ENCODE results near the gene DEFB124.
"Not testable (repeated sequence)": the region's sequence is repeated elsewhere in the genome, so short reads cannot be mapped to it uniquely, and the experiment has no call there.

DEFB124 gene

DNA sequence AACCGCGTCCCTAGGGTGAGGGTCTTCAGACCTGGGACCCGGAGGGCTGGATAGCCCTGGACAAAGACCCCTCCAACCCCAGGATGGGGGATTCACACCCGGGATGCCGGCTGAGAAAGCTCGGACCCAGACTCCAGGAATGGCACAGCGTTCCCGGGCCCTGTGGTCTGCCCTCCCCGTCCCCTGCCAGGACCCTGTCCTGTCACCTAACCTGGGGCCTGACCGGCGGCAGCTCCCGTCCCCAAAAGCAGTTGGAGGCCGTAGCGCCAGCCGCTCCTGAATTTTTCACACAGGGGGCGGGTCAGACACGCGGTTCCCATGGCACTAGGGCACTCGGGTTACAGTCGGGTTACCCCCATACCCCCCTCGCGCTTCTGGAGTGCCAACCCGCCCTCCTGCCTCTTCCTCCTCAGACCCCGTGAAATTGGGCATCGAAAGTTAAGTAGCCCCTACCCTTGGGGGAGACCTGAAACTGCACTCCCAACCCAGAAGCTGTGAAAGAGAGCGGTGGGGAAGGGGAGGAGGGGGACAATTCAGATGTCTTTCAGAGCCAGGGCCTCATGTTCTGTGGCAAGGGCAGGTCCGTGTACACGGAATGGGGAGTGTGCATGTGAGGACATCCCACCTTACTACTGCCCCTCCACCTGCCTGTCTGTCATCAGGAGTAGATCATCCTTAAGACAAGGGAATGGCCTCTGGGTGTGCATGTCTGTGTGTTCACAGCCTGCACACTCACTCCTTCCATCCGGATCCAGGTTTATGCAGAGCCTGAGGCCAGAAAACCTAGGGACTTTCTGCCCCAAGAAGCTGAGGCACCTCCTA, 756 bp upstream of the DEFB124 start:
- no peak for DNase-seq (ENCODE audit: low read depth)
- TF ChIP-seq, protein P1, sequence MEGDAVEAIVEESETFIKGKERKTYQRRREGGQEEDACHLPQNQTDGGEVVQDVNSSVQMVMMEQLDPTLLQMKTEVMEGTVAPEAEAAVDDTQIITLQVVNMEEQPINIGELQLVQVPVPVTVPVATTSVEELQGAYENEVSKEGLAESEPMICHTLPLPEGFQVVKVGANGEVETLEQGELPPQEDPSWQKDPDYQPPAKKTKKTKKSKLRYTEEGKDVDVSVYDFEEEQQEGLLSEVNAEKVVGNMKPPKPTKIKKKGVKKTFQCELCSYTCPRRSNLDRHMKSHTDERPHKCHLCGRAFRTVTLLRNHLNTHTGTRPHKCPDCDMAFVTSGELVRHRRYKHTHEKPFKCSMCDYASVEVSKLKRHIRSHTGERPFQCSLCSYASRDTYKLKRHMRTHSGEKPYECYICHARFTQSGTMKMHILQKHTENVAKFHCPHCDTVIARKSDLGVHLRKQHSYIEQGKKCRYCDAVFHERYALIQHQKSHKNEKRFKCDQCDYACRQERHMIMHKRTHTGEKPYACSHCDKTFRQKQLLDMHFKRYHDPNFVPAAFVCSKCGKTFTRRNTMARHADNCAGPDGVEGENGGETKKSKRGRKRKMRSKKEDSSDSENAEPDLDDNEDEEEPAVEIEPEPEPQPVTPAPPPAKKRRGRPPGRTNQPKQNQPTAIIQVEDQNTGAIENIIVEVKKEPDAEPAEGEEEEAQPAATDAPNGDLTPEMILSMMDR (IDR thresholded peaks at IDR 0.05; ENCODE audit: insufficient read depth, low read depth, low read length, missing control alignments): no peak
- no peak overlapping the region for H3K4me3 ChIP-seq (ENCODE audit: low read depth, low read length)

DNA sequence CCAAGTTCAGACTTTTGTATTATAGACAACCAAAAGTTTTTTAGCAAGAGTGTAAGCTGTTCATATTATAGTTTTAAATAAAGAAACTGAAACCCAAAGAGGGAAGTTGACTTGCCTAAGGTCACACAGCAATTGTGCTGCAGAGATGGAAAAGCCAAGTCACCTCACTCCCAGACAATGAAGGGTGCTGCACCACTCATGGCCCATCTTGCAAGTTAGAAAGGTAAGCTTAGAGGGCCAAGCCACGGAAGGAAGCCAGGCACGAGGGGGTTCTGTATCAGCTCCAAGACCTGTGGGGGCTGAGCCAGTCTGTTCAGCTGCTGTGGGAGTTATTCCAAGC, 860 bp downstream of the DEFB124 start:
- DNase-seq (ENCODE audit: low read depth): peak; percentile 29
- TF ChIP-seq, protein P1 (IDR thresholded peaks at IDR 0.05; ENCODE audit: insufficient read depth, low read depth, low read length, missing control alignments): no peak
- no peak overlapping the region for H3K4me3 ChIP-seq (ENCODE audit: low read depth, low read length)

DNA sequence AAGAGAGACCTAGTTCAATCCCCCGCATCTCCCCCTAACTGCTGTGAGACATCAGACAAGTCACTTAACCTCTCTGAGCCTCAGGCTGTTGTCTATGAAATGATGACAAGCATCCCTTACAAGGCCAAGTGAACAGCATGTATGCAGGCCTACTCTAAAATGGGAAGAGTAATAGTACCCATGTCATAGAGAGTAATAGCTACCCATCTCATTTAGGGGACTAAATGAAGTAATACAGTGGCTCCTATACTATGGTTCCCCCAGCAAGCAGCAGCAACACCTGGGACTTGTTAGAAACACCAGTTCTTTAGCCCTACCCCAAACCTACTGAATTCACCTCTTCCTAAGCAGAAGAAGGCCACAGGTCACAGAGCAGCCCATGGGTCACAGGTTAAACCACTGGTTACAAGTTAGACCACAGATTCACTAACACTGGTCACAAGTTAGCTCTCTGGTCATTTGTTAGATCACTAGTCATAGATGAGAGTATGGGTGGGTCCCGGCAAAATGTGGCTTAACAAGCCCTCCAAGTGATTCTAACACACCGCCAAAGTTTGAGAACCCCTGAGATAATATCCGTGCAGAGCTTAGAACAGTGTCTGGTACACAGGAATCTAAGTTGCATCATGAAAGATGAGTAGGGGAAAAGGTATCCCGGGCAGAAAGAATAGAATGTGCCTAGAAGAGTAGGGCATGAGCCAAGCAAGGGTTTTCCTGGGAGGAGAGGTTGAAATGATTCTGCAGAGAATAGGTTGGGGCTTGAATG, 1.4 kb downstream of the DEFB124 start:
- no peak overlapping the region for H3K4me3 ChIP-seq (ENCODE audit: low read depth, low read length)
- DNase-seq (ENCODE audit: low read depth): no peak
- TF ChIP-seq, protein P1 (IDR thresholded peaks at IDR 0.05; ENCODE audit: insufficient read depth, low read depth, low read length, missing control alignments): no peak

DNA sequence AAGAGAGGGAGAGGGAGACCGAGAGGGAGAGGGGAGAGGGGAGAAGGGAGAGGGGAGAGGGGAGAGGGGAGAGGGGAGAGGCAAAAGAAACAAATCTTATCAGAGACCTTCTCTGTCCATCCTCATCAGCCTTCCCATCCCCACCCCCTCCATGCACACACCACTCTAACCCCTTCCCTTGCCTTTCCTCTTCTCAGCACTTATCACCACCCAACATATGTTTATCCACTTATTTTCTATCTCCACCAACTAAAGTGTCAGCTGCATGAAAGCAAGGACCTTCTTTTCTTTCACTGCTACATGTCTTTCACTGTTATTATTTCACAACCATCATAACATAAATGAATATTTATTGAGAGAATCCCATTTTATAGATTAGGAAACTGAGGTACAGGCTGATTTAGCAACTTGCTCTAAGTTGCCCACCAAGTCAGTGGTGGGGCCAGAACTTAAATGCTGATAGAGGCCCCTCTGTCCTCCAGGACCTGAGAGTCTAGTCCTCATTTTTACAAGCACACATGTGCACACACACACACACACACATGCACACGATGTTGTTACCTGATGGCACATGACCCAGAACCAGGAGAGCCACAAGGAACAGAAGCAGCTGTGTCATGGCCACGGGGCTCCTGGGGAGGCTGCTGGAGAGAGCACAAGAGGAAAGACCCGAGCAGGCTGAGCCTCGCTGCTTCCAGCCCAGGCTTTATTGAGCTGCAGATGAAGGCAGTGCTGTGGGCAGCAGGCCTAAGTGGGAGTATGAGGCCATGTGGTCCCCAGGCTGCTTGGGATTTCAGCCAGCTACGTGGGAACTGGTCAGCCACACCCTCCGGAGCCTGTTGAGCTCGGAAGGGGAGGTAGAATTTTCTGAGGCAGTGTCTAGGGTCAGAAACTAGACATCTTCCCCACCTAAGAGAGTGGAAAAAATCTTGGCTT, 2.3 kb downstream of the DEFB124 start:
- TF ChIP-seq, protein P1 (IDR thresholded peaks at IDR 0.05; ENCODE audit: insufficient read depth, low read depth, low read length, missing control alignments): no peak
- no peak overlapping the region for H3K4me3 ChIP-seq (ENCODE audit: low read depth, low read length)
- no peak for DNase-seq (ENCODE audit: low read depth)

DNA sequence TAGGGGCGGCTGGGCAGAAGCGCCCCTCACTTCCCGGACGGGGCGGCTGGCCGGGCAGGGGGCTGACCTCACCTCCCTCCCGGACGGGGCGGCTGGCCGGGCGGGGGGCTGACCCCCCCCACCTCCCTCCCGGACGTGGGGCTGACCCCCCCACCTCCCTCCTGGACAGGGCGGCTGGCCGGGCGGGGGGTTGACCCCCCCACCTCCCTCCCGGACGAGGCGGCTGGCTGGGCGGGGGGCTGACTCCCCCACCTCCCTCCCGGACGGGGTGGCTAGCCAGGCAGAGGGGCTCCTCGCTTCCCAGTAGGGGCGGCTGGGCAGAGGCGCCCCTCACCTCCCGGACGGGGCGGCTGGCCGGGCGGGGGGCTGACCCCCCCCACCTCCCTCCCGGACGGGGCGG, 4.0 kb downstream of the DEFB124 start:
- not testable (repeated sequence) for H3K4me3 ChIP-seq (ENCODE audit: low read depth, low read length); DNase-seq (ENCODE audit: low read depth)

DNA sequence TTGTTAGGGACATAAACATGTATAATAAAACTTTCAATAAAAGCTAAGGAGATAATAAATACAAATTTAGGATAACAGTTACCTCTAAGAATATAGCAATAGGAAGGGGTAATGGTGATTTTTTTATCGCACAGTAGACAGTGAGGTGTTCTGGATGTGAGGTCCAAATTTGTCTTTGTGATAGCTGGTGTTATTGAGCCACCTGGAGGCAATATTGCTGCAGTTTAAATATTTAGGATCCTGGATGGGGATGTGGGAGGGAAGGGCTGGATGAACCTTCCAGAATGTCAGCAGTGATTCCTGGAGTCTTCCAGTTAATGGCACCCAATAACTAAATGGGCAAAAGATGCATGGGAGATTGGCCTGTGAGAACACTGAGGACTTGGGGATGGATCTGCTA, 20.6 kb downstream of the DEFB124 start:
- no peak overlapping the region for H3K4me3 ChIP-seq (ENCODE audit: low read depth, low read length)
- TF ChIP-seq, protein P1 (IDR thresholded peaks at IDR 0.05; ENCODE audit: insufficient read depth, low read depth, low read length, missing control alignments): no peak
- DNase-seq (ENCODE audit: low read depth): no peak

DNA sequence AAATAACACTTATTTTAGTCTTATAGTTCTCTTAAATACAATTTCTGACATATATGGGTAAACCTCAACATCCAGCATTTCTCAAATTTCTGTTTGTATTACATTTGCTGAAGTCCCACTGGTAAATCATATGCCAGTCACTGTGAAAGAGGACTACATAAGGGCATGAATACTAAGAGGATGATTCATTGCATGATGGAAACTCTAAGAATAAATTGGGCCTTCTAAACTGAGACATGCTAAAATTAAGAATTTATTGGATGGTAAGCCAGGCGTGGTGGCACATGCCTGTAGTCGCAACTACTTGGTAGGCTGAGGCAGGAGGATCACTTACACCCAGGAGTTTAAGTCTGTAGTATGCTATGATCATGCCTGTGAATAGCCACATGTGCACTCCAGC, 22.4 kb downstream of the DEFB124 start:
- DNase-seq (ENCODE audit: low read depth): no peak
- TF ChIP-seq, protein P1 (IDR thresholded peaks at IDR 0.05; ENCODE audit: insufficient read depth, low read depth, low read length, missing control alignments): no peak
- no peak overlapping the region for H3K4me3 ChIP-seq (ENCODE audit: low read depth, low read length)
